Stimulated activated naive CD8-positive, alpha-beta T cell treated with anti-CD3 and anti-CD28 coated beads, Interleukin-15, Interleukin-2, amounts not matched to agents 100 ng/mL and 50 ng/mL, for 24 hours (primary cell): ENCODE data around the gene SLC6A17.

Experiments
- H3K27ac Mint-ChIP-seq: one replicate; pipeline ENCODE4 v1.8.0; 2021; ENCODE audit warnings: mild to moderate bottlenecking, mixed read lengths
- H3K27me3 Mint-ChIP-seq: one replicate; pipeline ENCODE4 v1.8.0; 2021; ENCODE audit warnings: mixed read lengths
- H3K36me3 Mint-ChIP-seq: one replicate; pipeline ENCODE4 v1.8.0; 2021; ENCODE audit warnings: low read depth, mixed read lengths
- H3K4me1 Mint-ChIP-seq: one replicate; pipeline ENCODE4 v1.8.0; 2021; ENCODE audit warnings: low read depth, mixed read lengths
- H3K4me3 Mint-ChIP-seq: one replicate; pipeline ENCODE4 v1.8.0; 2021; ENCODE audit warnings: mild to moderate bottlenecking, mixed read lengths
- H3K9me3 Mint-ChIP-seq: one replicate; pipeline ENCODE4 v1.8.0; 2021; ENCODE audit warnings: mixed read lengths

Gene SLC6A17

DNA sequence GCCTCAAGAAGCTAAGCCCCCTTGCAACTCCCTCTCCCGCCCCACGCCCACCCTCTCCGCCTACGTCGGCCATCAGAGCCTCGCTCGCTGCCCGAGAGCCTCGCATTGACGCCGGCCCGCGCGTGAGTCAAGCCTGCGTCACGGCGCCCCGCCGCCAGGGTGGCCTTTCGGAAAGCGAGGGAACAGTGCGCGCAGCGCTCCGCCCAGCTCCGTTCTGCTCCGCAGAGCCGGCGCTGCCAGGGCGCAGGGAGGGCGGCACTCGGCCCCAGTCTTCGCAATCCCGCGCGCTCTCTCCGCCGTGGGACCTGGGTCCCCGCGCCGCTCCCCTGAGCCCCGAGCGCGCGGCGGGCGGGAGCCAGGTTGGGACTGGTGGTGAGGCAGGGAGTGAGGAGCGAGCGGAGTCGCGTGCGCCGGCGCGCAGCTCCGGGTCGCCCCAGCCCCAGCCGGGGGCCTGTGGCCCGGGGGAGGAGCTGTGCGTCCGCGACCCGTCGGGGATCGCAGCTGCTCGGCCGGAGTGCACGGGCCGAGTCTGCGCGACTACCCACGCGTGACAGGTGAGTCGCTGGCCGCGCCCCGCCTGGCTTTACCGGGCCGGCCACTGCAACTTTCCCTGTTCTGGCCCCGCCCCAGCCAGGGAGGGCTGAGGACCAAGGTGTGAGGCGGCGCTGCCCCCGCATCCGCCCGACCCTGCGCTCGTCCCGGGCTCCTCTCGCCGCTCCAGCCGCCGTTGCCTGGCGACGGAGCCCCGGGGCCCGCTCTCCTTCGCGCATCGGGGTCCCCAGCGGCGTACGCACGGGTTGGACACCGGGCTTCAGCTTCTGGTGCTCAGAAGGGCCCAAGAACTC lies at the start of gene SLC6A17:
Gene SLC6A17 (plus strand): TSS at position 165 of the 845 bp plus-strand sequence. CDS start 16,436 bp downstream, outside the sequence.
- Mint-ChIP-seq H3K4me3 (peak within 1 kb of the TSS; percentile 24), H3K27me3 (peaks cover 35% of the 10 kb centered on the region), H3K36me3 (no peaks in the 10 kb centered on the region), H3K4me1 (peaks cover 7% of the 10 kb centered on the region), H3K27ac (no peak within 1 kb of the TSS), H3K9me3 (no peaks in the 10 kb centered on the region)

DNA sequence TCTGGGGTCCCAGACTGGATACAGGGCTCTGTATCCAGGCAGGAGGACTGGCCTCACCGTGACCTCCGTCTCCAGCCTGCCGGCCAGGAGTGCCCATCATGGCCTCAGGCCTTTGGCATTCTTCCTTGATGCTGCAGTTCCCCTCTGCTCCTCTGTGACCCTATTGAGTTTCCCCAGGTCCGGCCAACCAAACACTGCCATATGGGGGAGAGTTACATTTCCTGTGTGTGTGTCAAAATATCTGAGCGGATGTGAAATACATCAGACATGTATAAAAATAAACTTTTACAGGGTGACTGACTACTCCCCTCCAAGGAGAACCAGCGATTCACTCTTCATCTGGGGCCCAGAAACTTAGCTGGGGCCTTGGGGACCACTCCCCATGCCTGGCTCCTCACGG lies 48.2 kb upstream of the SLC6A17 start:
- H3K4me1 Mint-ChIP-seq: peaks cover 7% of the 10 kb centered on the region
- peaks cover 9% of the 10 kb centered on the region for H3K27me3 Mint-ChIP-seq
- H3K4me3 Mint-ChIP-seq: no peak overlapping the region
- no peaks in the 10 kb centered on the region for H3K9me3 Mint-ChIP-seq
- no peak overlapping the region for H3K27ac Mint-ChIP-seq
- no peaks in the 10 kb centered on the region for H3K36me3 Mint-ChIP-seq

DNA sequence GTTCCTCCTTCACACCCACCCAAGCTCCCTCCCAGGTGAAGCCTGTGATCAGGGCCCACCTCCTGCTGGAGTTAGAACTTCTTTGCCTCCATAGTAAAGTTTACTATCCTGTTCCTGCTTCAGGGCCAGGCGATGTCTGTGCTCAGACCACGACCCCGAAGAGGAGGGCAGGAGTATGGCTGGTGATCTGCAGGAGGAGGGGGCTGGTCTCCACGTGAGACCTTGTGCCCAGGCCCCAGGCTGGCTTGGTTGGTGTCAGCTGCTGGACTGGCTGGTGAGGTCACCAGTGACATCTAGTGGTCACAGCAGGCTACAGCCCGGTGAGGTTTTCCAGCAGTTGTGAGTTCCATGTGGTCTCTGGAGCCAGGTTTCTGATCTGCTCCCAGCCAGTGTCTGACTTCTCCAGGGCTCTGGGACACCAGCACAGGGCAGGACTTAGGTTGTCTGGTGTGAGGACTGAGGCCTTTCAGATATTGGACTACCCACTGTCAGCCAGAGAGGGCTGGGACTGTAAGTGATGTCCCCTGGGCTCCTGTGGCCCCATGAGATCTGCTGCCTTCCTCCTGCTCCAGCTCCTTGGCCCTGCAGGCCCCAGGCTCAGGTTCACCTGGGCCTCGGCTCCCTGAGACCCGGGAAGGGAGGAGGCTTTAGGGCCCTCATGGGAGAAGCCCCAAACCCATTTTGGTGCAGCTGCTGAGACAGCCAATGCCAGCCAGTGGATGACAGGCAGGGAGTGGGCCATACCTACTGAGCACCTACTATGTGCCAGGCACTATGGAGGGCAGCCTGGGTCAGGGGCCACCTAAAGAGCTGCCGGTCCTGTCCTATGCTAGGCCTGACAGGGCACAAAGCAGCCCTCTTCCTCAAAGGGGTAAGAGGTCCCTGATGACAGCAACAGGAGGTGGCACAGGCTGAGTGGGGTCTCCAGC lies 44.0 kb upstream of the SLC6A17 start:
- Mint-ChIP-seq H3K9me3 (no peaks in the 10 kb centered on the region), H3K27me3 (peaks cover 10% of the 10 kb centered on the region), H3K27ac (no peak overlapping the region), H3K4me3 (no peak overlapping the region), H3K36me3 (no peaks in the 10 kb centered on the region), H3K4me1 (peaks cover 7% of the 10 kb centered on the region)

DNA sequence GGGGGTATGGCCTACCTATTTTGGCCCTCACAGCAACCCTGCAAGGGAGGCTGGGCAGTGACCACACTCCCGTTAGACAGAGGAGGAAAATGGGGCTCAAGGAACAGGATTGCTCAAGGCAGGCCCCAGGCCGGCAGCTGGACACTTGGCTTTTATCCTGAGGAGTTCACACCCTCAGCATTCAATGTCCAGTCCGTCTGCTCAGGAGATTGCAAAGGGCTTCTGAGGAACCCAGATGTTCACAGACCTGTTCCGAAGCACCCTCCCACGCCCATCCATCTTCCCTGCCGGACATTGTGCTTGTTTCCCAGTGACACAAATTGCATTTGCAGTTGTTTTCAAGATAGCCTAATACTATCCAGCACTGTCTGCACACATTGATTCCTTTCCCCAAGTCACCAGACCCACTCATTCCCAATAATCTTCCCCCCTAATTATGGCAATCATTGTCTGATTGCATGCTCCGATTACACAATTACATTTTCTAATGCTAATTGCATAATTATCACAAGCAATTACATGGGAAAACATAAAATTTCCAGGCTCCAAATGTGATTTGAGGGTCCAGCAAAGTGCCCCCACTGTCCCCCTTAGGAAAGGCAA lies 42.3 kb upstream of the SLC6A17 start:
- H3K36me3 Mint-ChIP-seq: no peaks in the 10 kb centered on the region

DNA sequence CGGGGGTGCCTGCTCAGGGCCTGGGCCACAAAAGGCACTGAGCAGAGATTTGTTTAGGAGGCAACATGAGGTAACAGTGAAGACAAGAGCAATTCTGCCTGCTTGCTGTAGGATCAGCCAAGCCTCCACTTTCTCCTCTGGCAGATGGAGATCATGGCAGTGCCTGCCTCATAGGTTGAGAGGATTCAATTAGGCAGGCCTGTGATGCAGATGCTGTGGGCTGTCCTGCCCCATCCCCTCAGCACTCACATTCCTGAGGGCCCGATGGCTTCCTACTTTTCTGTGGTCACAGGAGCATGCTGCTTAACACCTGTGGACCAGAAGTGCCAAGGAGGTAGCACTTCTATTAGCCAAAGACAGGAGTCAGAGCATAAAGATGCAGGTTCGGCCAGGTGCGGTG lies 39.2 kb upstream of the SLC6A17 start:
- Mint-ChIP-seq H3K4me1 (no peaks in the 10 kb centered on the region), H3K9me3 (no peaks in the 10 kb centered on the region), H3K27ac (no peak overlapping the region), H3K36me3 (no peaks in the 10 kb centered on the region), H3K4me3 (no peak overlapping the region), H3K27me3 (peaks cover 19% of the 10 kb centered on the region)

More for the DNA sequence above, 42.3 kb upstream of the SLC6A17 start:
- Mint-ChIP-seq H3K27ac (no peak overlapping the region), H3K4me1 (no peaks in the 10 kb centered on the region), H3K4me3 (no peak overlapping the region), H3K27me3 (peaks cover 10% of the 10 kb centered on the region), H3K9me3 (no peaks in the 10 kb centered on the region)

DNA sequence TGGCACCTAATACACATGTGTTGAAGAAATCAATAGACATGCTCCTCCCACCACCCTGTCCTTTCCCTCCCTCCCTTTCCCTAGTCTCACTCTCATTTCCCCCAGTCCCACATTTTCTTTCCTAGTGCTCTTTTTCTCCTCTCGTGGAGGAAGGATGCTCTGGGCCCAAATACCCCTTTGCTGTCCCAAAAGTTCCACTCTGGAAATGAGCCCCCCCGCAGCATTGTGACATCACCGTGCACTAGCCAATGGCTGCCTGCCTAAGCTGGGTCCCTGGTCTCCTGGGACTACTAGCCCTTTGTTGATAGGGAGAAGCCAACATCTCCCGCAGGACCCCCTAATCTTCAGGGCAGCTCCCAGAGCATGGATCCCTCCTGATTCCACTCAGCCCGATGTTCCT lies 38.2 kb upstream of the SLC6A17 start, which contains the start of gene UBL4B:
Gene UBL4B (plus strand): TSS at position 301 of the 400 bp plus-strand sequence. CDS start 92 bp downstream, at position 393.
- Mint-ChIP-seq H3K4me3 (no peak within 1 kb of the TSS), H3K4me1 (no peaks in the 10 kb centered on the region), H3K9me3 (no peaks in the 10 kb centered on the region), H3K27ac (no peak within 1 kb of the TSS), H3K36me3 (no peaks in the 10 kb centered on the region), H3K27me3 (peaks cover 27% of the 10 kb centered on the region)

DNA sequence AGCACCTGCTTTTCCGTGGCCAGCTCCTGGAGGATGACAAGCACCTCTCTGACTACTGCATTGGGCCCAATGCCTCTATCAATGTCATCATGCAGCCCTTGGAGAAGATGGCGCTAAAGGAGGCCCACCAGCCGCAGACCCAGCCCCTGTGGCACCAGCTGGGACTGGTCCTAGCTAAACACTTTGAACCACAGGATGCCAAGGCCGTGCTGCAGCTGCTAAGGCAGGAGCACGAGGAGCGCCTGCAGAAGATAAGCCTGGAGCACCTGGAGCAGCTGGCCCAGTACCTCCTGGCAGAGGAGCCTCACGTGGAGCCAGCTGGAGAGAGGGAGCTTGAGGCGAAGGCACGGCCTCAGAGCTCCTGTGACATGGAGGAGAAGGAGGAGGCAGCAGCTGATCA lies 37.6 kb upstream of the SLC6A17 start:
- no peaks in the 10 kb centered on the region for H3K9me3 Mint-ChIP-seq
- no peaks in the 10 kb centered on the region for H3K36me3 Mint-ChIP-seq
- no peaks in the 10 kb centered on the region for H3K4me1 Mint-ChIP-seq
- no peak overlapping the region for H3K27ac Mint-ChIP-seq
- H3K27me3 Mint-ChIP-seq: peaks cover 27% of the 10 kb centered on the region
- H3K4me3 Mint-ChIP-seq: no peak overlapping the region

DNA sequence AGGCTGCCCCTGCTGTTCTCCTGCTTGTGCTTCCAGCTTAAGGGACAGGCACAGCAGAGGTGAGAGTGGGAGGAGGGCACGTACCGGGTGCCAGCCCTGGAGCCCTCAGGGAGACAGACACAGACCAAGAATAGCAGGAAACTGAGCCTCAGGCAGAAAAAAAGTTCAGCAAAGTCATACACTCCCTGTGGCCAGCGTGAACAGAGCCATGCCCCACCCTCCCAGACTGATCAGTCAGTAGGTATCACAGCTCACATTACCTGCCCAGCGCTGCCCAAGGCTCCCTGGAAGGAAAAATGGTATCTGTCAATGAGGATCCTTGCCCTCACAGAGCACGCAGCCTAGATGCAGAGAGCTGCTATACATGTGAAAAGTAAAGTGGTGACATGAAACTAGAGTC lies 36.7 kb upstream of the SLC6A17 start:
- Mint-ChIP-seq H3K27ac (no peak overlapping the region), H3K36me3 (no peaks in the 10 kb centered on the region), H3K4me3 (no peak overlapping the region), H3K4me1 (peaks cover 3% of the 10 kb centered on the region), H3K9me3 (no peaks in the 10 kb centered on the region), H3K27me3 (peaks cover 28% of the 10 kb centered on the region)

DNA sequence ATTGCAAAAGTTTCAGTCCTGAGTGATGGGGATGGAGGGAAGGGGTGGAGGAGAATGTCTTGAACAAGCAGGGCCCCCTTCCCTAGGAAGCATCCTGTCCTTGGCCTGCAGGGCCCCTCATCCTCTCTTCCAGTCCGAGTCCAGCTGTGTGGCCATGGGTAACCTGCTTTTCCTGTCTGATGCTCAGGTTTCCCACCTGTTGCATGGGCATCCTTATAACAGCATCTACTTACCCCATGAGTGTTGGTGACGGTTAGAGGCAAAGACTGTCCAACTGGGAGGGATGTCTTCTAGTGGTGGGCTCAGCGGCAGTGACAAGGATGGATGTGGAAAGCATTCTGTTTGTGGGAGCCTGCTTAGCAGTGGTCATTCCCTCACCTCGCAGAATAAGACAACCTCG lies 36.1 kb upstream of the SLC6A17 start:
- no peak overlapping the region for H3K27ac Mint-ChIP-seq
- H3K4me3 Mint-ChIP-seq: no peak overlapping the region
- peaks cover 8% of the 10 kb centered on the region for H3K4me1 Mint-ChIP-seq
- H3K27me3 Mint-ChIP-seq: peaks cover 28% of the 10 kb centered on the region
- no peaks in the 10 kb centered on the region for H3K9me3 Mint-ChIP-seq
- H3K36me3 Mint-ChIP-seq: no peaks in the 10 kb centered on the region

DNA sequence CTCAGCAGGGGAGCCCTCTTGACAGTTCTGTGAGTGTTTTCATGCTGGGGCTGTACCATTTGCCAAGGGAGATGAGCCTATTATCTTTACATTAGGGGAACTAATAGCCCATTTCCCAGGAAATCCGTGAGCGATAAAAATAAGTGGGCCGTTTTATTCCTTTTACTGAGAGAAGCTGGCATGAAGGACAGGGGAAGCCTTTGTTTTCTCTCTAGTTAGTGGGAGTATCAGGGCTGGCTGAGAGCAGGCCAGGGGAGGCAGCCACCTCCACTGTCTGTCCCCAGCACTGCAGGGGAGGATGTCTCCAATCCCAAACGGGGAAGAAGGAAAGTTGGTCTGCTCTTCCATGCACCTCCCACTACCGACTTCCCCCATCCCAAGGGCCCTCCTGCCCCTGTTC lies 35.5 kb upstream of the SLC6A17 start:
- Mint-ChIP-seq H3K9me3 (no peaks in the 10 kb centered on the region), H3K27me3 (peaks cover 22% of the 10 kb centered on the region), H3K4me1 (peaks cover 13% of the 10 kb centered on the region), H3K27ac (no peak overlapping the region), H3K36me3 (no peaks in the 10 kb centered on the region), H3K4me3 (no peak overlapping the region)

DNA sequence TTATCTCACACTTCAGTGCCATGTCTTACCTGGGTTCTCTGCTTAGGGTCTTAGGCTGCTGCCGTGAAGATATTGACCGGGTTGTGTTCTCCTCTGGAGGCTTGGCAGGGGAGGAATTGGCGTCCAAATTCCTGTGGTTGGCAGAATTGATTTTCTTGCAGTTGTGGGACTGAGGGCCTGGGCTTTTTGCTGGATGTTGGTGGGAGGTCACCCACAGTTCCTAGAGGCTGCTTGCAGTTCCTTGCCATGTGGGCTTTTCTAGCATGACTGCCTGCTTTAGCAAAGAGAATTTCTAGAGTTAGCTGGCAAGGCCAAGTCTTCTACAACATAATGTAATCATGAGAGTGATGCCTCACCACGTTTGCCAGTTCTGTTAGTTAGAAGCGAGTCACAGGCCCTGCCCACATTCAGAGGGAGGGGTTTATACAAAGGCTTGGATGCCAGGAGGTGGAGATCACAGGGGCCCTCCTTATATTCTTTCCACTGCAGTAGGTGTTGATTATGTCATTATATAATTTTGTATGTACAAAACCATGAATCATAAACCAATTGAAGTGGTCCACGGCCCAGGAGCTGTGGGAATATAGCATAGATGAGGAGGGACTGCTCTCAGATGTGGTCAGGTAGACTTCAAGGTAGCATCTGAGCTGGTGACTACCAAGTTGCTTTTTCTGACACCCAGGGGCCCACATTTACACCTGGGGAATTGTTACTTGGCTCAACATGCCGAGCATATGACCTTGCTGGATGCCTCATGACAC lies 31.5 kb upstream of the SLC6A17 start:
- Mint-ChIP-seq H3K4me3 (no peak overlapping the region), H3K36me3 (peaks cover 4% of the 10 kb centered on the region), H3K9me3 (peaks cover 9% of the 10 kb centered on the region), H3K27ac (peak overlapping the region; percentile 2), H3K4me1 (peaks cover 13% of the 10 kb centered on the region), H3K27me3 (peaks cover 29% of the 10 kb centered on the region)

DNA sequence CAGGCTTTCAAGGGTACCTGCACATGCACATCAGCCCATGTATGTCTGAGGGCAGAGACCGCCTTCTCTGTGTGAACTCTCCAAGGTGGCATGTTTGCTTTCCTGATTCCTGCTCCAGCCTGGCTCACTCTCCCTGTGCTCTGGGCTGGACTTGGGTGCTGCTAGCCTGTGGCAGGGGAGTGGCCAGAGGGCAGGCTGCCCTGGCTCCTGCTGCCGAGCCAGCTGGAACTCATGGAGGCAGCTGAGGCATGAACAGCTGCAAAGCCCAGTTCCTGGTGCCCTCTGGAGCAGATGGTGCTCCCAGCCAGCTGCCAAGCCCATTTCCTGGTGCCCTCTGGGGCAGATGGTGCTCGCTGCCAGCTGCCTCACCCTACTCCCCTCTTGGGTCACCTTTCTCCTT lies 30.5 kb upstream of the SLC6A17 start:
- peaks cover 30% of the 10 kb centered on the region for H3K27me3 Mint-ChIP-seq
- H3K27ac Mint-ChIP-seq: no peak overlapping the region
- H3K4me3 Mint-ChIP-seq: no peak overlapping the region
- peaks cover 4% of the 10 kb centered on the region for H3K36me3 Mint-ChIP-seq
- peaks cover 13% of the 10 kb centered on the region for H3K4me1 Mint-ChIP-seq
- peaks cover 12% of the 10 kb centered on the region for H3K9me3 Mint-ChIP-seq

DNA sequence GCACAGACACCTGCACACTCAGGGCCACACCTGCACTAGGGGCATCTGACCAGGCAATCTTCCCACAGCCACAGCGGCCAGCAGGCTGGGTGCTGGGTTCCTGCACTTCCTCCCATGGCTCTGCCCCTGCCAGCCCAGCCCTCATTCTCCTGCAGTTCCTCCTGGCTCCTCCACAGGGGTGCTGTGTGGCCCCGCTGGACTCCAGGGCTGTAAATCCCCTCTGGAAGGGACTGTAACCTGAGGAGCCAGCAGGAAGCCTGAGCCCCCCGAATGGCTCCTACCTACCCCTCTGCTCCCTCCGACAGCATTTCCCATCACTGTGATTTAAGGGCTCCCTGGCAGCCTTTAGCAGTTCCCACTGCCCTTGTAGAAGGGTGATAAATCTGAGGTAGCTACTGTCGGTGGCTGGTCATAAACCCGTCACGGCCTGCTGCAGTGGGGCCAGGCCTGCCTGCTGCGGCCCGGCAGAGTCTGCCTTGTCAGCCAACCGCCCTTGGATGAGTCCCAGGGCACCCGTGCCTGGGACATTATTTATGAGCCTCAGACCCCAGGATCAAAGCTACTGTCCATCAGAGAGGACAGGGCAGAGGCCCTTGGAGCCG lies 29.2 kb upstream of the SLC6A17 start:
- Mint-ChIP-seq H3K27me3 (peaks cover 33% of the 10 kb centered on the region), H3K27ac (no peak overlapping the region), H3K9me3 (peaks cover 12% of the 10 kb centered on the region), H3K36me3 (peaks cover 4% of the 10 kb centered on the region), H3K4me1 (peaks cover 13% of the 10 kb centered on the region), H3K4me3 (no peak overlapping the region)

DNA sequence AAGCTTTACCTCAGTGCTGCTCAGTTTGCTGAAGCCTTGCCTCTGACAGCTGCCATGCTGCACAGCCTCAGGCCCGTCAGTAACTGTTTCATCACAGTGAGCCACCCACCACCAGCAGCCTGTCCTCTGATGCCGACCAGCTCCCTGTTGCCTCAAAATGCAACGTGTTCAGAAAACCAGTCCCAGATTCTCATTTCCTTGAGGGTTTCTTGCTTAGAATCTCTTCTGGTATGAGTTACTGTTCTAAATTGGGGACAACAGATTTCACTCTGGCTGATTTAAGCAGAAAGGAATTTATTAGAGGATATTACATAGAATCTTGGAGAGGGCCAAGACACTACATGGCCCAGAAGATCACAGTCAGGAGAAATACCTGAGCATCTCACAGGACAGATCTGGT lies 27.1 kb upstream of the SLC6A17 start:
- Mint-ChIP-seq H3K27me3 (peaks cover 30% of the 10 kb centered on the region), H3K4me3 (no peak overlapping the region), H3K4me1 (peaks cover 13% of the 10 kb centered on the region), H3K9me3 (peaks cover 12% of the 10 kb centered on the region), H3K36me3 (peaks cover 4% of the 10 kb centered on the region), H3K27ac (no peak overlapping the region)
